ENCODE measurements around the gene NBEAL2.

DNA sequence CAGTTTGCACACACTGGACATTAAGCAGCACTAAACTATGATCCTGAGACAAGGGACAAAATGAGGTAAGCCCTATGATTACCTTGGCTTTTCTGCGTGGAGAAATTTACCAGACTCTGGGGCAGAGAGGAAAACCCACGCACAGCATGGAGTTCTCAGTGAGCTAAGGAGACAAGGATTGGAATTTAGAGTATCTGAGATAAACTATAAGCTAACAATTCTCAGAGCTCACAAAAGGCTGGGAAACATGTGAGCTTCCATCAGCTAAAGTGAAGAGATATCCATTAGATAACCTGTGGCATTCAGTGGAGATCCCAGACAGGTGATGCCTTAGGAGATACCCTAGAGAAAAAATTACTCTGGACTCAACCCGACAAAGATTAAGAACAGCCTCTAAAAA, 48.7 kb downstream of the NBEAL2 start:
- TF ChIP-seq, protein P1, sequence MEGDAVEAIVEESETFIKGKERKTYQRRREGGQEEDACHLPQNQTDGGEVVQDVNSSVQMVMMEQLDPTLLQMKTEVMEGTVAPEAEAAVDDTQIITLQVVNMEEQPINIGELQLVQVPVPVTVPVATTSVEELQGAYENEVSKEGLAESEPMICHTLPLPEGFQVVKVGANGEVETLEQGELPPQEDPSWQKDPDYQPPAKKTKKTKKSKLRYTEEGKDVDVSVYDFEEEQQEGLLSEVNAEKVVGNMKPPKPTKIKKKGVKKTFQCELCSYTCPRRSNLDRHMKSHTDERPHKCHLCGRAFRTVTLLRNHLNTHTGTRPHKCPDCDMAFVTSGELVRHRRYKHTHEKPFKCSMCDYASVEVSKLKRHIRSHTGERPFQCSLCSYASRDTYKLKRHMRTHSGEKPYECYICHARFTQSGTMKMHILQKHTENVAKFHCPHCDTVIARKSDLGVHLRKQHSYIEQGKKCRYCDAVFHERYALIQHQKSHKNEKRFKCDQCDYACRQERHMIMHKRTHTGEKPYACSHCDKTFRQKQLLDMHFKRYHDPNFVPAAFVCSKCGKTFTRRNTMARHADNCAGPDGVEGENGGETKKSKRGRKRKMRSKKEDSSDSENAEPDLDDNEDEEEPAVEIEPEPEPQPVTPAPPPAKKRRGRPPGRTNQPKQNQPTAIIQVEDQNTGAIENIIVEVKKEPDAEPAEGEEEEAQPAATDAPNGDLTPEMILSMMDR (IDR thresholded peaks at IDR 0.05): no peak
- TF ChIP-seq POLR2A (IDR thresholded peaks at IDR 0.05): no peak
